Activated CD4-positive, alpha-beta T cell treated with anti-CD3 and anti-CD28 coated beads, Interleukin-2, amount 10 ng/mL, durations not matched to agents 24 days and 14 days (primary cell): ENCODE data around the gene ATP8B1. TPM values are rescaled to one million over a fixed set of nuclear protein-coding genes. Genes with fewer than 3 reads are reported as not detected.
"Not testable (repeated sequence)": the region's sequence is repeated elsewhere in the genome, so short reads cannot be mapped to it uniquely, and the experiment has no call there.

Experiments
- DNase-seq: peaks from one replicate; pipeline ENCODE4 v3.0.0; 2022
- H3K27ac Mint-ChIP-seq: one replicate; pipeline ENCODE4 v1.8.0; 2022; ENCODE audit warnings: mild to moderate bottlenecking, mixed read lengths
- H3K27me3 Mint-ChIP-seq: one replicate; pipeline ENCODE4 v1.8.0; 2022; ENCODE audit warnings: mixed read lengths
- H3K36me3 Mint-ChIP-seq: one replicate; pipeline ENCODE4 v1.8.0; 2022; ENCODE audit warnings: low read depth, mild to moderate bottlenecking, mixed read lengths
- H3K4me1 Mint-ChIP-seq: one replicate; pipeline ENCODE4 v1.8.0; 2021; ENCODE audit warnings: mixed read lengths
- H3K4me3 Mint-ChIP-seq: one replicate; pipeline ENCODE4 v1.8.0; 2022; ENCODE audit warnings: mild to moderate bottlenecking, moderate library complexity, mixed read lengths
- H3K9me3 Mint-ChIP-seq: one replicate; pipeline ENCODE4 v1.8.0; 2021; ENCODE audit warnings: mixed read lengths
- intact Hi-C: fragments of 100-400 bp; cut with micrococcal nuclease; formaldehyde crosslinking; loops from one replicate; pipeline ENCODE4 v1.15.1; 2023
- total RNA-seq: library from RNA; stranded (reverse); gene quantifications from 2 replicates; pipeline ENCODE4 v1.2.3, GENCODE V29; 2022

ATP8B1 gene
- total RNA-seq, 1 donor from 2014 or later: not detected

- H3K9me3 Mint-ChIP-seq: peaks cover 20% of the 10 kb centered on the region
- no peaks in the 10 kb centered on the region for H3K36me3 Mint-ChIP-seq
- H3K4me3 Mint-ChIP-seq: no peak overlapping the region
- H3K27ac Mint-ChIP-seq: no peak overlapping the region
- no peaks in the 10 kb centered on the region for H3K27me3 Mint-ChIP-seq
- intact Hi-C loops: no loop called here
- DNase-seq: no peak
- H3K4me1 Mint-ChIP-seq: no peaks in the 10 kb centered on the region
Observed at GRCh38 chr18:57730146-57730545, 73.0 kb downstream of the ATP8B1 start.

- Mint-ChIP-seq H3K9me3 (peaks cover 17% of the 10 kb centered on the region), H3K27me3 (no peaks in the 10 kb centered on the region), H3K4me1 (no peaks in the 10 kb centered on the region), H3K27ac (no peak overlapping the region), H3K4me3 (no peak overlapping the region), H3K36me3 (no peaks in the 10 kb centered on the region)
- no peak for DNase-seq
- intact Hi-C loops: no loop called here
Observed at GRCh38 chr18:57728941-57729511, 74.1 kb downstream of the ATP8B1 start.

GRCh38 chr18:57727952-57728807, 74.9 kb downstream of the ATP8B1 start:
- Mint-ChIP-seq H3K27me3 (no peaks in the 10 kb centered on the region), H3K27ac (no peak overlapping the region), H3K4me1 (no peaks in the 10 kb centered on the region), H3K36me3 (no peaks in the 10 kb centered on the region), H3K4me3 (no peak overlapping the region), H3K9me3 (peaks cover 17% of the 10 kb centered on the region)
- DNase-seq: no peak
- intact Hi-C loops: no loop called here

GRCh38 chr18:57719211-57719935, 83.7 kb downstream of the ATP8B1 start:
- DNase-seq, H3K27ac Mint-ChIP-seq, H3K4me1 Mint-ChIP-seq, H3K27me3 Mint-ChIP-seq, H3K36me3 Mint-ChIP-seq, H3K4me3 Mint-ChIP-seq, intact Hi-C loops: not testable (repeated sequence)
- H3K9me3 Mint-ChIP-seq: peaks cover 18% of the 10 kb centered on the region

GRCh38 chr18:57716549-57716948, 86.6 kb downstream of the ATP8B1 start:
- no peak overlapping the region for H3K27ac Mint-ChIP-seq
- no peaks in the 10 kb centered on the region for H3K4me1 Mint-ChIP-seq
- DNase-seq: no peak
- no peaks in the 10 kb centered on the region for H3K27me3 Mint-ChIP-seq
- H3K36me3 Mint-ChIP-seq: no peaks in the 10 kb centered on the region
- H3K9me3 Mint-ChIP-seq: peaks cover 18% of the 10 kb centered on the region
- no peak overlapping the region for H3K4me3 Mint-ChIP-seq
- intact Hi-C loops: no loop called here

GRCh38 chr18:57715671-57716070, 87.4 kb downstream of the ATP8B1 start:
- no peak for DNase-seq
- intact Hi-C loops: no loop called here
- Mint-ChIP-seq H3K4me1 (no peaks in the 10 kb centered on the region), H3K4me3 (no peak overlapping the region), H3K27ac (no peak overlapping the region), H3K36me3 (no peaks in the 10 kb centered on the region), H3K9me3 (peaks cover 19% of the 10 kb centered on the region), H3K27me3 (no peaks in the 10 kb centered on the region)

- no peaks in the 10 kb centered on the region for H3K27me3 Mint-ChIP-seq
- intact Hi-C loops: no loop called here
- peaks cover 21% of the 10 kb centered on the region for H3K9me3 Mint-ChIP-seq
- no peak overlapping the region for H3K4me3 Mint-ChIP-seq
- H3K4me1 Mint-ChIP-seq: no peaks in the 10 kb centered on the region
- H3K36me3 Mint-ChIP-seq: no peaks in the 10 kb centered on the region
- no peak for DNase-seq
- H3K27ac Mint-ChIP-seq: no peak overlapping the region
Observed at GRCh38 chr18:57715073-57715472, 88.0 kb downstream of the ATP8B1 start.

GRCh38 chr18:57710226-57710625, 92.9 kb downstream of the ATP8B1 start:
- Mint-ChIP-seq H3K27me3 (no peaks in the 10 kb centered on the region), H3K4me3 (no peak overlapping the region), H3K27ac (no peak overlapping the region), H3K4me1 (no peaks in the 10 kb centered on the region), H3K9me3 (peaks cover 13% of the 10 kb centered on the region), H3K36me3 (no peaks in the 10 kb centered on the region)
- no peak for DNase-seq
- intact Hi-C loops: no loop called here

GRCh38 chr18:57709335-57709734, 93.8 kb downstream of the ATP8B1 start:
- Mint-ChIP-seq H3K4me1 (no peaks in the 10 kb centered on the region), H3K4me3 (no peak overlapping the region), H3K9me3 (peaks cover 6% of the 10 kb centered on the region), H3K27ac (no peak overlapping the region), H3K36me3 (no peaks in the 10 kb centered on the region), H3K27me3 (no peaks in the 10 kb centered on the region)
- DNase-seq: no peak
- intact Hi-C loops: no loop called here

- Mint-ChIP-seq H3K27ac (no peak overlapping the region), H3K27me3 (no peaks in the 10 kb centered on the region), H3K4me1 (no peaks in the 10 kb centered on the region)
Observed at GRCh38 chr18:57708288-57708687, 94.8 kb downstream of the ATP8B1 start.

GRCh38 chr18:57705832-57706595, 97.1 kb downstream of the ATP8B1 start:
- peaks cover 6% of the 10 kb centered on the region for H3K9me3 Mint-ChIP-seq
- H3K27ac Mint-ChIP-seq: no peak overlapping the region

More at GRCh38 chr18:57708288-57708687, 94.8 kb downstream of the ATP8B1 start:
- Mint-ChIP-seq H3K9me3 (peaks cover 6% of the 10 kb centered on the region), H3K4me3 (no peak overlapping the region), H3K36me3 (no peaks in the 10 kb centered on the region)
- no peak for DNase-seq
- intact Hi-C loops: no loop called here

GRCh38 chr18:57705011-57705410, 98.1 kb downstream of the ATP8B1 start:
- Mint-ChIP-seq H3K27me3 (no peaks in the 10 kb centered on the region), H3K27ac (no peak overlapping the region), H3K4me3 (no peak overlapping the region), H3K9me3 (peaks cover 4% of the 10 kb centered on the region), H3K4me1 (no peaks in the 10 kb centered on the region), H3K36me3 (no peaks in the 10 kb centered on the region)
- intact Hi-C loops: no loop called here
- DNase-seq: no peak

More at GRCh38 chr18:57705832-57706595, 97.1 kb downstream of the ATP8B1 start:
- no peaks in the 10 kb centered on the region for H3K36me3 Mint-ChIP-seq
- no peak for DNase-seq
- intact Hi-C loops: no loop called here
- no peaks in the 10 kb centered on the region for H3K27me3 Mint-ChIP-seq
- no peak overlapping the region for H3K4me3 Mint-ChIP-seq
- H3K4me1 Mint-ChIP-seq: no peaks in the 10 kb centered on the region

- Mint-ChIP-seq H3K36me3 (no peaks in the 10 kb centered on the region), H3K27me3 (no peaks in the 10 kb centered on the region), H3K27ac (no peak overlapping the region), H3K4me3 (no peak overlapping the region), H3K4me1 (no peaks in the 10 kb centered on the region), H3K9me3 (no peaks in the 10 kb centered on the region)
- intact Hi-C loops: no loop called here
- no peak for DNase-seq
Observed at GRCh38 chr18:57698571-57699276, 104.4 kb downstream of the ATP8B1 start.
